HG02623 (cell line): Measurements from ENCODE around the gene KLK15.

ENCODE experiments used
- ATAC-seq: cut with Tn5 transposase; IDR thresholded peaks from one replicate; pipeline ENCODE4 v1.9.1; 2021; ENCODE audit warnings: moderate library complexity; ENCODE audit not compliant: unreplicated experiment

Gene KLK15

DNA sequence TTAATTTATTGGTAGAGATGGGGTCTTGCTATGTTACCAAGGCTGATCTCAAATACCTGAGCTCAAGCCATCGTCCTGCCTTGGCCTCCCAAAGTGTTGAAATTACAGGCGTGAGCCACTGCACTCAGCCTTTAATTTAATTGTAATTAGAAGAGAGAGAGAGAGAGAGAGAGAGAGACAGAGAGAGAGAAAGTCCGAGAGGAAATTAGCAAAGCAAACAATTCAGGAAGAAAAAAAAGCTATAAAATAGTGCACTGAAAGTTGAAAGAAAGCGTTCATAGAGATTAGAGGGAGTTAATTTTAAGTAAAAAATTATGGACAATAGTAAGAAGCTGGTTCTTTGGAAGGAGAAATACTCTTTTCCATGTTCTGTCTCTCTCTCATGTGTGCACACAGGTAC lies 56.1 kb downstream of the KLK15 start:
- ATAC-seq: no peak

GRCh38 chr19:50776131-50776530 lies 57.2 kb downstream of the KLK15 start:
- ATAC-seq: no peak
